ENCODE results near the gene PTPRN2. TPM values are rescaled to one million over a fixed set of nuclear protein-coding genes. Genes with fewer than 3 reads are reported as not detected.

PTPRN2 gene
- total and polyA plus RNA-seq, 9 of the 15 experiments (the other 6 are each of a cell fraction or from before 2014, with no cell fraction given) = not detected

DNA sequence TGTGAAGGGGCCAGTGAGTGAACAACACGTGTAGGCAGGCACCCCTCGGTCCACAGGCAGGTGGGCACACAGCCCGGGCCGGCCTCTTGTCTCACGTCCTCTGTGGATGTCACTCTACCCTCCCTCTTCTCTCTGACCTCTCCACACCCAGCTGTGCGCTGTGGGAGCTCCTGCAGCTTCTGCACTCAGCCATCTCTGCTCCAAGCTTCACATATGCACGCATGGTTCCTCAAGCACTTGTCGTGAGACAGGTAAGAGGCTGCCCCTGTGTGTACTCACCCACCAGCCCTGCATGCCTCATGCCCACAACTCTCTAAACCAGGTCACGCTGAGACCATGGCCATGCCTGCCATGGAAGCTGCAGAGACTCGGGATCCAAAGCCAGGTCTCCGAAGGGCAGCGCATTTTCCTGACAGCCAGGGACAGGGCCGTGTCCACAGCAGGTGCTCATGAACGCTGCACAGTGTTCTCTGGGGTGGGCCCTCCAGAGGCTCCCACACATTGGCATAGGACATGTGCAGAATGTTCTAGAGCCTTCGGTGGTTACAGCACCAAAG, 477.5 kb downstream of the PTPRN2 start:
- 3% methylated on average over 15 of the region's 15 CpGs for WGBS (ENCODE audit: insufficient coverage, low coverage, missing lambda C conversion rate)
- H2AFZ ChIP-seq (ENCODE audit: low read depth, low read length) = no peak overlapping the region
- H3K4me3 ChIP-seq = no peak overlapping the region
- ATAC-seq (no peak), DNase-seq (ENCODE audit: extremely low read depth in 1 of 4, low spot score in 3 of 4) (no peak), FAIRE-seq (no peak)
- H3K36me3 ChIP-seq (ENCODE audit: control insufficient read depth, insufficient read depth, low read length) = no peaks in the 10 kb centered on the region
- no peak overlapping the region for H3K9ac ChIP-seq (ENCODE audit: insufficient read depth in 1 of 2, low read depth in 2 of 2, low read length in 2 of 2)
- peaks cover 6% of the 10 kb centered on the region; the same call in 1 of the 2 replicates for H3K9me3 ChIP-seq (replicated peaks; ENCODE audit: control insufficient read depth, insufficient read depth, low read depth, low read length)
- TF ChIP-seq TOE1 (IDR thresholded peaks at IDR 0.05; ENCODE audit: borderline replicate concordance) (no peak), TOE1 (CRISPR knock-in tag; IDR thresholded peaks at IDR 0.05; ENCODE audit: borderline replicate concordance, low read depth) (no peak), PCBP2 (IDR thresholded peaks at IDR 0.05; ENCODE audit: low read depth, low read length, poor library complexity, severe bottlenecking) (no peak), DIDO1 (tag; IDR thresholded peaks at IDR 0.05; ENCODE audit: low read depth) (no peak), ZNF551 (CRISPR knock-in tag; IDR thresholded peaks at IDR 0.05) (no peak), BMI1 (IDR thresholded peaks at IDR 0.05; ENCODE audit: low read length) (no peak)
- TF ChIP-seq, protein P1, sequence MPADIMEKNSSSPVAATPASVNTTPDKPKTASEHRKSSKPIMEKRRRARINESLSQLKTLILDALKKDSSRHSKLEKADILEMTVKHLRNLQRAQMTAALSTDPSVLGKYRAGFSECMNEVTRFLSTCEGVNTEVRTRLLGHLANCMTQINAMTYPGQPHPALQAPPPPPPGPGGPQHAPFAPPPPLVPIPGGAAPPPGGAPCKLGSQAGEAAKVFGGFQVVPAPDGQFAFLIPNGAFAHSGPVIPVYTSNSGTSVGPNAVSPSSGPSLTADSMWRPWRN (IDR thresholded peaks at IDR 0.05; ENCODE audit: low read depth) = no peak
- TF ChIP-seq, protein P2, sequence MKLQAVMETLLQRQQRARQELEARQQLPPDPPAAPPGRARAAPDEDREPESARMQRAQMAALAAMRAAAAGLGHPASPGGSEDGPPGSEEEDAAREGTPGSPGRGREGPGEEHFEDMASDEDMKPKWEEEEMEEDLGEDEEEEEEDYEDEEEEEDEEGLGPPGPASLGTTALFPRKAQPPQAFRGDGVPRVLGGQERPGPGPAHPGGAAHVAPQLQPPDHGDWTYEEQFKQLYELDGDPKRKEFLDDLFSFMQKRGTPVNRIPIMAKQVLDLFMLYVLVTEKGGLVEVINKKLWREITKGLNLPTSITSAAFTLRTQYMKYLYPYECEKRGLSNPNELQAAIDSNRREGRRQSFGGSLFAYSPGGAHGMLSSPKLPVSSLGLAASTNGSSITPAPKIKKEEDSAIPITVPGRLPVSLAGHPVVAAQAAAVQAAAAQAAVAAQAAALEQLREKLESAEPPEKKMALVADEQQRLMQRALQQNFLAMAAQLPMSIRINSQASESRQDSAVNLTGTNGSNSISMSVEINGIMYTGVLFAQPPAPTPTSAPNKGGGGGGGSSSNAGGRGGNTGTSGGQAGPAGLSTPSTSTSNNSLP (IDR thresholded peaks at IDR 0.05; ENCODE audit: borderline replicate concordance, low read depth, low read length) = no peak
- TF ChIP-seq, protein P3, sequence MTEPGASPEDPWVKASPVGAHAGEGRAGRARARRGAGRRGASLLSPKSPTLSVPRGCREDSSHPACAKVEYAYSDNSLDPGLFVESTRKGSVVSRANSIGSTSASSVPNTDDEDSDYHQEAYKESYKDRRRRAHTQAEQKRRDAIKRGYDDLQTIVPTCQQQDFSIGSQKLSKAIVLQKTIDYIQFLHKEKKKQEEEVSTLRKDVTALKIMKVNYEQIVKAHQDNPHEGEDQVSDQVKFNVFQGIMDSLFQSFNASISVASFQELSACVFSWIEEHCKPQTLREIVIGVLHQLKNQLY (CRISPR knock-in tag; conservative IDR thresholded peaks at IDR 0.05) = no peak
- H3K27ac ChIP-seq (ENCODE audit: extremely low read depth, low read depth, low read length) = no peak overlapping the region
- intact Hi-C loops (cut with micrococcal nuclease) (no loop called here), in situ Hi-C loops (cut with MboI) (no loop called here)
- H3K4me1 ChIP-seq (replicated peaks in 1 of 2; ENCODE audit: control insufficient read depth in 2 of 2, insufficient read depth in 2 of 2, low read length in 2 of 2) = no peaks in the 10 kb centered on the region
- ChIA-PET CTCF (ENCODE audit: low intra/inter-chr PET ratio) (no interaction called here), POLR2A (no interaction called here)
- H3K79me2 ChIP-seq (ENCODE audit: control insufficient read depth, insufficient read depth, low read length) = no peaks in the 10 kb centered on the region
- H3K27me3 ChIP-seq (ENCODE audit: control insufficient read depth in 2 of 2, insufficient read depth in 2 of 2, low read length in 2 of 2) = no peaks in the 10 kb centered on the region; a peak in 1 of 5 replicates
- BruUV-seq (replicated peaks) = no TSS peak
- H4K20me1 ChIP-seq (replicated peaks; ENCODE audit: control insufficient read depth, insufficient read depth, low read length) = no peaks in the 10 kb centered on the region
- H3K9me1 ChIP-seq (ENCODE audit: control insufficient read depth, insufficient read depth, low read length) = no peaks in the 10 kb centered on the region
- no peak overlapping the region for H3K4me2 ChIP-seq (ENCODE audit: insufficient read depth, low read length)
